OCI-LY1 (cell line): Measurements from ENCODE around the gene GPHA2.
A peak's percentile ranks its signal among the peaks of the same experiment; 100 is the strongest.

Experiments used
- CTCF ChIP-seq: fragments of 200-600 bp; sonication (generic), shearing (Covaris generic); IDR thresholded peaks from 2 replicates; pipeline ENCODE4 v1.5.1; 2017; ENCODE audit warnings: mild to moderate bottlenecking, antibody characterized with exemption, low read length, moderate library complexity, mixed read lengths
- EZH2 ChIP-seq: fragments of 200-600 bp; sonication (generic), shearing (Covaris generic); IDR thresholded peaks from 2 replicates; pipeline ENCODE4 v1.8.0; 2017; ENCODE audit warnings: borderline replicate concordance, mixed run types, mild to moderate bottlenecking, antibody characterized with exemption, low read length, moderate library complexity, mixed read lengths

- TF ChIP-seq EZH2 (no peak), CTCF (peak; percentile 60; the same call in 1 of the 2 replicates)
These were observed 17.7 kb downstream of the GPHA2 start for GRCh38 chr11:64918017-64918416.
